Heart left ventricle (tissue), 13 donors: ENCODE measurements around the gene STK16.
A peak's percentile ranks its signal among the peaks of the same experiment; 100 is the strongest.

Experiments
- CTCF ChIP-seq, 12 donors: fragments of 200-600 bp; sonication (generic) in 4 of 12; IDR thresholded peaks; one replicate each; pipeline versions ENCODE4 v1.5.0 to v1.8.0; 2018 to 2022; ENCODE audit warnings: antibody characterized with exemption in 12 of 12, mild to moderate bottlenecking in 5 of 12
- POLR2A ChIP-seq, 2 donors: fragments of 450-650 bp; IDR thresholded peaks; one replicate each; pipeline ENCODE4 v1.6.1; 2017; ENCODE audit warnings: antibody characterized with exemption in 2 of 2, mild to moderate bottlenecking in 2 of 2, moderate library complexity in 2 of 2
- donor health status: ischemic (EF 13 %, LVEDD 7.1; RV severe dilation, severe dysfunction).
- donor health status: DM: no; HTN: yes; CAD: no.
- donor health status: DM: no; HTN: no; CAD: no.
- donor health status: ischemic (EF 25% LVEDD 6.9; RV normal size, moderate dysfunction).
- donor health status: ischemic (EF 25% LVEDD 5.7; RV mildly dilated, moderate dysfunction).
- donor health status: ischemic (EF 35%, LVEDD 5.7; RV mildly dilated, moderate dysfunction).
- donor health status: nonischemic (EF 11% LVEDD 7.7; RV severe dilation, severe dysfunction).
- donor health status: DM: yes; HTN: yes; CAD: no.
- donor health status: PGD.
- donor health status: ischemic (EF 29% LVEDD 5.4; RV normal size, mild dysfunction).
- donor health status: nonischemic (EF 23%, LVEDD 6.1; RV moderate dilation, normal function).

DNA sequence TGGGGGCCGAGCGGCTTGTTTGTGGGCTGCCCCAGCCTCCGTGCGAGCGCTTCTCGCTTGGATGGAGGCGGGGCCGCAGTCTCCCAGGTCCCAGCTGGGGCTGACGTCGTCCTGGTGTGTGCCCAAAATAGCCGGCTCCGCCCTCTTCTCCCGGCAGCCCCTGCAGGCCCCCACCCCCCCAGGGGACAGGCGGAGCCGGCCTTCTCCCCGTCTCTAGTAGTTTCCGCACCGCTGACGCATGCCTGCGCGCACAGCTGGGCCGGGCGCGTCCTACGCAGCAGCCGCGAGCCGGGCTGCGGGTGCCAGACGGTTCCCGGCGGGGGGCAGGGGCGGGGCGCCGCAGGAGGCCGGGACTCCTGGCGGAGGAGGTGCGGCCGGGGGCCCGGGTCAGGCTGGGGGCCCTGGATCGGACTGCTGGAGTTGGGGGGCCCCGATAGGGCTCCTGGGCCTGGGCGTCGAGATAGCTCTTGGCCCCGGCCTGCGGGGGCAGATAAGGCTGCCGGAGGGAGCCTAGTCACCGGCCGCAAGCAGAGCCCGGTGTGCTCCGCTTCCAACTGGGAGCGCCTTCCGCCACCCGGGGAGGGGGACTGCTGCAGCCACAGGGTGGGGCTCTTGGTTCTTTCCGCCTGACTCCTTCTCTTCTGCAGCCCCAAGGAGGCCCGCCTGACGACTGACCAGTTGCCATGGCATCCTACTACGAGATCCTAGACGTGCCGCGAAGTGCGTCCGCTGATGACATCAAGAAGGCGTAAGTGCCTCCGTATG lies 34.1 kb downstream of the STK16 start, which contains the start of gene DNAJB2:
- TF ChIP-seq CTCF (IDR thresholded peaks at IDR 0.05) (peak in 6 of 12 donors; percentile 5 to 37 (median 26)), POLR2A (IDR thresholded peaks at IDR 0.05) (peak in 1 of 2 donors; percentile 95)
